22Rv1 (cell line): ENCODE measurements around the gene DIPK1B.

Experiments
- CTCF ChIP-seq: fragments of 450-650 bp; IDR thresholded peaks from 2 replicates; pipeline ENCODE4 v1.5.1; 2017; ENCODE audit warnings: mild to moderate bottlenecking
- ZFX ChIP-seq: fragments of 450-650 bp; IDR thresholded peaks from 2 replicates; pipeline ENCODE4 v1.6.1; 2017; ENCODE audit warnings: antibody characterized with exemption, borderline replicate concordance

DNA sequence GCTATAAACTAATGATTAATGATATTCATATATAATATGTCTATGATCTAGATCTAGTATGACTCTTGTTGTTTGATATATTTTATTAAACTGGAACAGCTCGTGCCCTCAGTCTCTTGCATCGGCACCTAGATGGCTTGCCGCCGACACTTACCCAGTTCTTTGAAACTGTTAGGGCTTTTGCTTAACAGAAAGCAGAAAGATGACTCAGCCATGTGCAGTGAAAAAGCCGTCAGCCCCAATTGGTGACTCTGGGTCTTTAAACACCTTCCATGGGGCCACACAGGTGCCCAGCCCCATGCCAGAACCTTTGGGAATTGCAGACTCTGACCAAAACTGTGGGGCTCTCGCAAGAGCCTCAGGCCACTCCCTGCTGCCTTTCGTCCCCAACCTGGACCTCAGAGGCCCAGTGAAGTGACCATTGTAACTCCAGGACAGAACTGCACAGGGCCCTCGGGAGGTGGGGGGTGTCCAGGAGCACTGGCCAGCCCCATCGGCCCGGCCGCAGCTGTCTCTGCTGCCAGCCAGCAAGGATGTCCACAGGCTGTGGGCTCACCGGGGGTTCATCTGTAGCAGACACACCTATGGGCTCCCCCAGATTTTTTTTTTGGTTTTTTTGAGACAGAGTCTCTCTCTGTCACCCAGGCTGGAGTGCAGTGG is 22.6 kb downstream of the DIPK1B start:
- TF ChIP-seq CTCF (no peak), ZFX (no peak)
